ENCODE results near the gene ST3GAL3. TPM values are rescaled to one million over a fixed set of nuclear protein-coding genes. Genes with fewer than 3 reads are reported as not detected.
A peak's percentile ranks its signal among the peaks of the same experiment; 100 is the strongest.

Gene ST3GAL3
- polyA plus RNA-seq, 1 donor (not counting 4 experiments of a cell fraction or from before 2014, with no cell fraction given), result 10.0 TPM

GRCh38 chr1:43851561-43852338, 144.4 kb downstream of the ST3GAL3 start:
- H3K27me3 ChIP-seq (ENCODE audit: control insufficient read depth, extremely low read depth, insufficient read depth, low read length), result no peaks in the 10 kb centered on the region
- no peaks in the 10 kb centered on the region for H4K20me1 ChIP-seq (ENCODE audit: control insufficient read depth, extremely low read depth, insufficient read depth, low read length)
- DNase-seq (ENCODE audit: low read depth, low spot score) (no peak), FAIRE-seq (no peak)
- H3K9me3 ChIP-seq (ENCODE audit: control insufficient read depth, low read depth, low read length), result no peaks in the 10 kb centered on the region
- no peaks in the 10 kb centered on the region for H3K79me2 ChIP-seq (ENCODE audit: control insufficient read depth, insufficient read depth, low read length)
- TF ChIP-seq CTCF (optimal IDR thresholded peaks at IDR 0.05 in 1 of 3, IDR thresholded peaks at IDR 0.05 in 1 of 3, conservative IDR thresholded peaks at IDR 0.05 in 1 of 3; ENCODE audit: extremely low read depth in 1 of 3, insufficient read depth in 2 of 3, low read length in 3 of 3), result no peak
- TF ChIP-seq EZH2 (IDR thresholded peaks at IDR 0.05; ENCODE audit: low read length), result no peak
- no peaks in the 10 kb centered on the region for H3K9me1 ChIP-seq (ENCODE audit: control insufficient read depth, extremely low read depth, insufficient read depth, low read length)
- H3K27ac ChIP-seq (ENCODE audit: control insufficient read depth, insufficient read depth, low read length), result no peak overlapping the region
- H3K4me1 ChIP-seq (ENCODE audit: control insufficient read depth, extremely low read depth, insufficient read depth, low read length), result peaks cover 22% of the 10 kb centered on the region
- H3K9ac ChIP-seq (ENCODE audit: control insufficient read depth, extremely low read depth, insufficient read depth, low read length), result no peak overlapping the region
- dilution Hi-C loops (cut with MboI; ENCODE audit: extremely low pct_ligation_motif_present, low sequenced_read_pairs), result no loop called here
- H2AFZ ChIP-seq (ENCODE audit: control insufficient read depth, low read length), result no peak overlapping the region
- no peaks in the 10 kb centered on the region for H3K36me3 ChIP-seq (ENCODE audit: control insufficient read depth in 2 of 2, extremely low read depth in 1 of 2, insufficient read depth in 2 of 2, low read length in 2 of 2)
- no peak overlapping the region for H3K4me3 ChIP-seq (ENCODE audit: control insufficient read depth in 2 of 3, extremely low read depth in 1 of 3, insufficient read depth in 2 of 3, low read depth in 1 of 3, low read length in 3 of 3)
- H3K4me2 ChIP-seq (ENCODE audit: control insufficient read depth, extremely low read depth, insufficient read depth, low read depth, low read length), result no peak overlapping the region

DNA sequence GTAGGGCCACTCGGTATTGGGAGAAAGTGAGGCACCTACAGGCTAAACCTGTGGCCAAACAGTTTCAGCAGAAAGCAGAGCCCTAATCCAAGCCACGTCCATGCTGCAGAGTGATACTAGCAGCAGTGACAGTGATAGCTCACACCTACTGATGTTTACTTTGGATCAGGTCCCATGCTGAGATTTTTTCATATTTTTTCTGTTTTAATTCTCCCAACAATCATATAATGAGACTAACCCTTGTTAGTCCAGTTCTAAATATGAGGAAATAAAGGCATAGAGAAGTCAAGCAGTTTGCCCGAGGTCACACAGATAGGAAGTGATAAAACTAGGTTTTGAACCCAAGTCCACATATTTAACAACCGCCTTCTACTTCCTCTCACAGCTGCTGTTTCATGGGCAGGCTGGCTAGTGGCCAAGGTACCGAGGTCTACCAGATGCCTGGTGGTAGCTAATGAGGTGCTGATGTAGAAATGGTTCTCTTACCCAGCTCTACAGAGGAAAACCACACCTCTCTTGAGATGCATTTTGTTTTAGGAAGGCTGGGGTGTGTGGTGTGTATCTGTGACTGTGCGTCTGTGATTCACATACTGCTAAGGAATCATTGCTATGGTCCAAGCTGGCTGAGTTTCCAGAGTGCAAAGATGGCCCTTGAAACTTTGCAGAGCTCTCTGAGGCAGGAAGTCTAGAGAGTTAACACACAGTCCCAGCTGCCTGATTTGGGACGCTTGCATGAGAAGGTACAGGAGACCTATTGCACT, 146.0 kb downstream of the ST3GAL3 start:
- dilution Hi-C loops (cut with MboI; ENCODE audit: extremely low pct_ligation_motif_present, low sequenced_read_pairs), result no loop called here
- H3K4me3 ChIP-seq (ENCODE audit: control insufficient read depth in 2 of 3, extremely low read depth in 1 of 3, insufficient read depth in 2 of 3, low read depth in 1 of 3, low read length in 3 of 3), result no peak overlapping the region
- H3K27me3 ChIP-seq (ENCODE audit: control insufficient read depth, extremely low read depth, insufficient read depth, low read length), result no peaks in the 10 kb centered on the region
- no peak overlapping the region for H3K27ac ChIP-seq (ENCODE audit: control insufficient read depth, insufficient read depth, low read length)
- no peaks in the 10 kb centered on the region for H4K20me1 ChIP-seq (ENCODE audit: control insufficient read depth, extremely low read depth, insufficient read depth, low read length)
- FAIRE-seq (peak; percentile 48), DNase-seq (ENCODE audit: low read depth, low spot score) (no peak)
- no peak for TF ChIP-seq CTCF (optimal IDR thresholded peaks at IDR 0.05 in 1 of 3, IDR thresholded peaks at IDR 0.05 in 1 of 3, conservative IDR thresholded peaks at IDR 0.05 in 1 of 3; ENCODE audit: extremely low read depth in 1 of 3, insufficient read depth in 2 of 3, low read length in 3 of 3)
- no peak for TF ChIP-seq EZH2 (IDR thresholded peaks at IDR 0.05; ENCODE audit: low read length)
- H3K36me3 ChIP-seq (ENCODE audit: control insufficient read depth in 2 of 2, extremely low read depth in 1 of 2, insufficient read depth in 2 of 2, low read length in 2 of 2), result no peaks in the 10 kb centered on the region
- no peak overlapping the region for H3K9ac ChIP-seq (ENCODE audit: control insufficient read depth, extremely low read depth, insufficient read depth, low read length)
- H3K9me3 ChIP-seq (ENCODE audit: control insufficient read depth, low read depth, low read length), result no peaks in the 10 kb centered on the region
- no peak overlapping the region for H2AFZ ChIP-seq (ENCODE audit: control insufficient read depth, low read length)
- H3K4me2 ChIP-seq (ENCODE audit: control insufficient read depth, extremely low read depth, insufficient read depth, low read depth, low read length), result no peak overlapping the region
- no peaks in the 10 kb centered on the region for H3K79me2 ChIP-seq (ENCODE audit: control insufficient read depth, insufficient read depth, low read length)
- H3K4me1 ChIP-seq (ENCODE audit: control insufficient read depth, extremely low read depth, insufficient read depth, low read length), result peaks cover 23% of the 10 kb centered on the region
- no peaks in the 10 kb centered on the region for H3K9me1 ChIP-seq (ENCODE audit: control insufficient read depth, extremely low read depth, insufficient read depth, low read length)

All from keratinocyte (primary cell).